DOHH2 (cell line): ENCODE results near the gene CDK3.

ENCODE experiments used
- H3F3A ChIP-seq: fragments of 200-600 bp; sonication (generic), shearing (Covaris generic); 2 replicates; pipeline ENCODE4 v1.6.0; 2016; ENCODE audit warnings: antibody characterized with exemption, mild to moderate bottlenecking; ENCODE audit not compliant: control insufficient read depth, insufficient read depth
- H3K27ac ChIP-seq: fragments of 200-600 bp; sonication (generic); 2 replicates; pipeline ENCODE4 v1.5.1; 2014; ENCODE audit warnings: low read depth, mild to moderate bottlenecking, low read length, moderate library complexity
- H3K27me3 ChIP-seq: fragments of 200-600 bp; sonication (generic); 2 replicates; pipeline ENCODE4 v1.6.1; 2014; ENCODE audit warnings: mild to moderate bottlenecking, low read length, mixed read lengths; ENCODE audit not compliant: control insufficient read depth
- H3K36me3 ChIP-seq: fragments of 200-600 bp; sonication (generic); 2 replicates; pipeline ENCODE4 v1.6.1; 2014; ENCODE audit warnings: mild to moderate bottlenecking, low read length, moderate library complexity, mixed read lengths; ENCODE audit not compliant: control insufficient read depth
- H3K4me1 ChIP-seq: fragments of 200-600 bp; sonication (generic); 2 replicates; pipeline ENCODE4 v1.6.1; 2014; ENCODE audit warnings: mild to moderate bottlenecking, low read length, mixed read lengths; ENCODE audit not compliant: control insufficient read depth
- H3K4me2 ChIP-seq: fragments of 200-600 bp; sonication (generic); 2 replicates; pipeline ENCODE4 v1.6.0; 2014; ENCODE audit warnings: mild to moderate bottlenecking, low read length, moderate library complexity
- H3K4me3 ChIP-seq: fragments of 200-600 bp; sonication (generic); 2 replicates; pipeline ENCODE4 v1.5.1; 2014; ENCODE audit warnings: mild to moderate bottlenecking, low read length, mixed read lengths
- H3K79me2 ChIP-seq: fragments of 200-600 bp; sonication (generic); 2 replicates; pipeline ENCODE4 v1.6.1; 2014; ENCODE audit warnings: mild to moderate bottlenecking, low read length, mixed read lengths; ENCODE audit not compliant: control insufficient read depth
- H3K9me2 ChIP-seq: fragments of 200-600 bp; sonication (generic); replicated peaks from 2 replicates; pipeline ENCODE4 v1.6.1; 2014; ENCODE audit warnings: mild to moderate bottlenecking, low read length, mixed read lengths; ENCODE audit not compliant: control insufficient read depth
- H3K9me3 ChIP-seq: fragments of 200-600 bp; sonication (generic); 2 replicates; pipeline ENCODE4 v1.6.1; 2014; ENCODE audit warnings: antibody characterized with exemption, low read length, mixed read lengths; ENCODE audit not compliant: control insufficient read depth, insufficient read depth
- H4K20me1 ChIP-seq: fragments of 200-600 bp; sonication (generic); 2 replicates; pipeline ENCODE4 v1.6.0; 2014; ENCODE audit warnings: low read depth, mild to moderate bottlenecking, antibody characterized with exemption, low read length, moderate library complexity; ENCODE audit not compliant: control insufficient read depth, insufficient read depth
- EZH2phosphoT487 ChIP-seq: fragments of 200-600 bp; sonication (generic); IDR thresholded peaks from 2 replicates; pipeline ENCODE4 v1.6.1; 2017; ENCODE audit warnings: borderline replicate concordance, mild to moderate bottlenecking, antibody characterized with exemption, low read length, moderate library complexity, mixed read lengths
- TF ChIP-seq, protein P1 (sequence below): fragments of 200-600 bp; sonication (generic); IDR thresholded peaks from one replicate; pipeline ENCODE4 v1.5.1; 2014; ENCODE audit warnings: antibody characterized with exemption, mild to moderate bottlenecking, low read depth, low read length; ENCODE audit not compliant: poor library complexity, severe bottlenecking

The CDK3 gene

DNA sequence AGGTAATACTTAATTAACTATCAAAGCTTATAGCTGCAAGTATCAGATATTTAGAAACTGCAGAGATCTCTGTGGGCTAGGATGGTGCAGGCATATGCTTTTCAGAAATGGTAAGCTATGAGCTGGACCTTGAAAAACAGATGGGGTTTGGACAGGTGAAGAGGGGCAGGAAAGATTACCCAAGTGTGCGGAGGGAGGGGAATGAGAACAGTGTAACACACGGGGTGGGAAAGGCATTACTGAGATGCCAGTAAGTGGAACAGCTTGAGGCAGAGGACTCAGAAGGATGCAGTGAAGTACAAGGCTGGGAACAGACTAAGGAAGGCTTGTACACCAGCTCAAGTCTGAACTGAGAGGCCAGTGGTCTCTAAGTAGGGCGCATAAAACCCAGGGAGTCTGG lies 48.6 kb downstream of the CDK3 start:
- Histone ChIP-seq H4K20me1 (no peaks in the 10 kb centered on the region), H3K4me1 (peaks cover 7% of the 10 kb centered on the region; the same call in 1 of the 2 replicates), H3K9me3 (no peaks in the 10 kb centered on the region), H3K27me3 (no peaks in the 10 kb centered on the region), H3K9me2 (no peaks in the 10 kb centered on the region), H3K79me2 (peaks cover 4% of the 10 kb centered on the region; the same call in 1 of the 2 replicates), H3K4me3 (no peak overlapping the region), H3K27ac (no peak overlapping the region), H3F3A (no peaks in the 10 kb centered on the region), H3K4me2 (no peak overlapping the region), H3K36me3 (peaks cover 85% of the 10 kb centered on the region)
- no peak for TF ChIP-seq EZH2phosphoT487
- TF ChIP-seq, protein P1, sequence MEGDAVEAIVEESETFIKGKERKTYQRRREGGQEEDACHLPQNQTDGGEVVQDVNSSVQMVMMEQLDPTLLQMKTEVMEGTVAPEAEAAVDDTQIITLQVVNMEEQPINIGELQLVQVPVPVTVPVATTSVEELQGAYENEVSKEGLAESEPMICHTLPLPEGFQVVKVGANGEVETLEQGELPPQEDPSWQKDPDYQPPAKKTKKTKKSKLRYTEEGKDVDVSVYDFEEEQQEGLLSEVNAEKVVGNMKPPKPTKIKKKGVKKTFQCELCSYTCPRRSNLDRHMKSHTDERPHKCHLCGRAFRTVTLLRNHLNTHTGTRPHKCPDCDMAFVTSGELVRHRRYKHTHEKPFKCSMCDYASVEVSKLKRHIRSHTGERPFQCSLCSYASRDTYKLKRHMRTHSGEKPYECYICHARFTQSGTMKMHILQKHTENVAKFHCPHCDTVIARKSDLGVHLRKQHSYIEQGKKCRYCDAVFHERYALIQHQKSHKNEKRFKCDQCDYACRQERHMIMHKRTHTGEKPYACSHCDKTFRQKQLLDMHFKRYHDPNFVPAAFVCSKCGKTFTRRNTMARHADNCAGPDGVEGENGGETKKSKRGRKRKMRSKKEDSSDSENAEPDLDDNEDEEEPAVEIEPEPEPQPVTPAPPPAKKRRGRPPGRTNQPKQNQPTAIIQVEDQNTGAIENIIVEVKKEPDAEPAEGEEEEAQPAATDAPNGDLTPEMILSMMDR = no peak

DNA sequence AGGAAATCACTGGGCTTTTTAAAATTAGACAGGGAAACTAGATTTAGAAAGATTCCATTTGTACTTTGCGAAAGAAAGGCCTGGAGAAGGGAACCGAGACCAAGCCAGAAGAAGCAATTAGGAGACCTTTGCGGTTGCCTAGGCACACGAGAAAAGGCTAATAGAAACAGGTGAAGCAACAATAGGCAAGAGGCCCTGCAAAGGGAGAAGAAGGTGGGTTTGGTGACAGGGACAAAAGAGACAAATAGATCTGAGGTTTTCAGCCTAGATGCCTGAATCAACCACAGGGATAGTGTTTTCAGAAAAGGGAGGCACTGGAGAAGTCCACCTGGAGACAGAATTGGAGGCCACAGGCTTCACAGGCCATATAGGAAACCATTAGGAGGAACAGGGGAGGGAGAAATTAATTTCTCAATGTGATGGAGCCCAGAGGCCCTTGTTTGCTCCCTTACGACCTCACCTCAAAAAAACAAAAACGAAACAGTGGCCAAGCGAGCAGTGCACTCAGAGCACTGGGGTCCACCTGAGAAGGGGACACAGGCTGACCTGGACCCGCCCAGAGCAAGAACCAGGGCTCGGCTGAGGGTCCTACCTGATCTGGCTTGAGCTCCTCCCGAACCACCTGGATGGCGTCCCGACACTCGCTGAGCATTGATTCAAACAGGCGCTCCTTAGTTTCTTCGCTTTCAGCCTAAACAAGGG lies 49.3 kb downstream of the CDK3 start:
- TF ChIP-seq, protein P1 = no peak
- TF ChIP-seq EZH2phosphoT487 = no peak
- no peak overlapping the region for H3K27ac ChIP-seq
- H3K9me2 ChIP-seq = no peaks in the 10 kb centered on the region
- no peak overlapping the region for H3K4me3 ChIP-seq
- peaks cover 4% of the 10 kb centered on the region; the same call in 1 of the 2 replicates for H3K79me2 ChIP-seq
- peaks cover 7% of the 10 kb centered on the region; the same call in 1 of the 2 replicates for H3K4me1 ChIP-seq
- H3K4me2 ChIP-seq = no peak overlapping the region
- H3K27me3 ChIP-seq = no peaks in the 10 kb centered on the region
- H3K36me3 ChIP-seq = peaks cover 81% of the 10 kb centered on the region
- H4K20me1 ChIP-seq = no peaks in the 10 kb centered on the region
- no peaks in the 10 kb centered on the region for H3F3A ChIP-seq
- H3K9me3 ChIP-seq = no peaks in the 10 kb centered on the region

DNA sequence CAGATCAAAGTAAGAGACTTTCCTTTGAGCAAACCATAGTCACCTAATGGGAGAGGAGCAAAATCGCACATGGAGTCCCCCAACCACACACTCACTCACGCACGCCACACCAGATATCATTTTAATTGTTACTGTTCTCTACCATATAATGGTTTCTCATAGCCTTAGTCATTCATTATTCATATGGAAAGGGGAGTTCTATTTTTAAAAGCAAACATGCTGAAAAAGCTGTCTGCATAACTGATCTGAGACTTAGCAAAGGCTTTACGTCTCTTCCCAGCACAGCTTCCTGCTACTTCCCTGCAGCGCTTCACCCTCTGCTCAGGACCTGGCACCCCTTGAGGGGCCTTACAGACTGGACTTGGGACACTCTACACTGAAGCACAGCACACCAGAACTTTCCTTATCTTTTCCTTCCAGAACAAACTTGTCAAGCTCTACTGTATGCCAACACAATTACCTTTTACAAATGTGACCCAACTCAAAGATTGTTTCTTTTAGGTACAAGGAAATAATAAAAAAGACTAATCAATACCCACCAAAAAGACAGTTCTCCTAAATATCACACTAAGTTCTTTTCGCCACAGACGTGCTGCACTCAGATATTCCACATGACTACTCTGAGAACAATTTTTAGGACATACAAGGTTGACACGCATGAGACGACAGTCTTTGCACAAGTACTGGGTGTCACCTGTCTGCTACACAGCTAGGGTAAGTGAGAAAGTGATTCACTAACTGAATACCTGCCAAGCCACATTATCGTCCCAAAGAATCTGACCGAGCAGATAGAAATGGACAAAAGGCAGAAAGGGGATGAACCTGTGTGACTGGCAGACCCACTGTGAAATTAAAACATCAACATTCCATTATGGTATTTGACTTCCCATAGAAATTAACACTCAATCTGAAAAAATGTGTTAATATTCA lies 50.1 kb downstream of the CDK3 start:
- Histone ChIP-seq H3K4me2 (no peak overlapping the region), H3K9me3 (no peaks in the 10 kb centered on the region), H3K27me3 (no peaks in the 10 kb centered on the region), H3K4me1 (peaks cover 7% of the 10 kb centered on the region; the same call in 1 of the 2 replicates), H4K20me1 (no peaks in the 10 kb centered on the region), H3K79me2 (peaks cover 4% of the 10 kb centered on the region; the same call in 1 of the 2 replicates), H3K27ac (no peak overlapping the region), H3K36me3 (peaks cover 74% of the 10 kb centered on the region), H3K9me2 (no peaks in the 10 kb centered on the region), H3F3A (no peaks in the 10 kb centered on the region), H3K4me3 (no peak overlapping the region)
- TF ChIP-seq, protein P1 = no peak
